Activated CD8-positive, alpha-beta memory T cell treated with anti-CD3 and anti-CD28 coated beads, Interleukin-2, amount 50 U/mL, for 4 hours (primary cell): ENCODE data around the gene MEIS3.
"Not testable (repeated sequence)": the region's sequence is repeated elsewhere in the genome, so short reads cannot be mapped to it uniquely, and the experiment has no call there.

Experiments
- DNase-seq: peaks from one replicate; pipeline ENCODE4 v3.0.0-alpha.2; 2020

Gene MEIS3

GRCh38 chr19:47414469-47414868, 4.9 kb downstream of the MEIS3 start:
- no peak for DNase-seq

GRCh38 chr19:47413941-47414340, 5.4 kb downstream of the MEIS3 start:
- DNase-seq = no peak

GRCh38 chr19:47411696-47412095, 7.6 kb downstream of the MEIS3 start:
- not testable (repeated sequence) for DNase-seq

GRCh38 chr19:47411101-47411500, 8.2 kb downstream of the MEIS3 start:
- no peak for DNase-seq

- no peak for DNase-seq
These were observed 11.0 kb downstream of the MEIS3 start for GRCh38 chr19:47408156-47408938.

GRCh38 chr19:47407417-47407774, 11.9 kb downstream of the MEIS3 start:
- no peak for DNase-seq

GRCh38 chr19:47406711-47407416, 12.5 kb downstream of the MEIS3 start:
- no peak for DNase-seq

GRCh38 chr19:47405854-47406417, 13.4 kb downstream of the MEIS3 start:
- DNase-seq = no peak

GRCh38 chr19:47405197-47405550, 14.2 kb downstream of the MEIS3 start:
- no peak for DNase-seq

GRCh38 chr19:47404334-47405196, 14.8 kb downstream of the MEIS3 start:
- no peak for DNase-seq

- DNase-seq = no peak
These were observed 16.8 kb downstream of the MEIS3 start for GRCh38 chr19:47402504-47402903.

GRCh38 chr19:47398707-47399597, 20.4 kb downstream of the MEIS3 start:
- no peak for DNase-seq

- DNase-seq = peak; percentile 82
These were observed 27.7 kb downstream of the MEIS3 start for GRCh38 chr19:47391510-47392223.

GRCh38 chr19:47390533-47391488, 28.5 kb downstream of the MEIS3 start:
- no peak for DNase-seq

- no peak for DNase-seq
These were observed 30.2 kb downstream of the MEIS3 start for GRCh38 chr19:47389150-47389556.

- not testable (repeated sequence) for DNase-seq
These were observed 30.6 kb downstream of the MEIS3 start for GRCh38 chr19:47388721-47389120.

- not testable (repeated sequence) for DNase-seq
These were observed 31.7 kb downstream of the MEIS3 start for GRCh38 chr19:47387623-47388022.

GRCh38 chr19:47386582-47386981, 32.7 kb downstream of the MEIS3 start:
- DNase-seq = not testable (repeated sequence)

- DNase-seq = not testable (repeated sequence)
These were observed 34.8 kb downstream of the MEIS3 start for GRCh38 chr19:47384533-47384932.

- DNase-seq = not testable (repeated sequence)
These were observed 35.4 kb downstream of the MEIS3 start for GRCh38 chr19:47383890-47384289.
